Measurements from ENCODE around the gene DOCK6.

DNA sequence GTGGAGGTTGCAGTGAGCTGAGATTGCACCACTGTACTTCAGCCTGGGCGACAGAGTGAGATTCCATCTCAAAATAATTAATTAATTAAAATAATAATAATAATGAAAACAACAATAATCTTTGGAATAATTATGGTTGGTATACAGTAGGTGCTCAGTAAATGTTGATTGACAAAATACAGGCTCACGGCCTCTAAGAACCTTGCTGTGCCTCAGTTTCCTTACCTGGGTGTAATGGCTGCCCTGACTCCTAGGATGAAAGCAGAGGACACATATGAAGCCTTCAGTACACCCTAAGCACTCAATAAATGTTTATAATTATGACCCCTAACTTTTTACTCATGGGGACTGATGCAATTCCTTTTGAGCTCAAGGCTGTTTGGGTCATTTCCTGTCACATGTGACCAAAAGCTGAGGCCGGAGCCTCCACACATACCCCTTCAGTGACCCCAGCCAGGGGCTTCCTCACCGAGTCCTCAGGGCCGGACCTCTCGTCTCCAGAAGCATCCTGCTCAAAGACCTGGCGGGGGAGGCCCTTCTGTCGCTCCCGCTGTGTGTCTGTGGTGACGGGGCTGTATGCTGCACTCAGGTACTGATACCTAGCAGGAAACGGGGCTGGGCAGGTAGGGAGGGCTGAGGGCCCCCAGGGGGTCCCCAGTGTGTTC lies 10.5 kb downstream of the DOCK6 start:
- TF ChIP-seq, protein P1, sequence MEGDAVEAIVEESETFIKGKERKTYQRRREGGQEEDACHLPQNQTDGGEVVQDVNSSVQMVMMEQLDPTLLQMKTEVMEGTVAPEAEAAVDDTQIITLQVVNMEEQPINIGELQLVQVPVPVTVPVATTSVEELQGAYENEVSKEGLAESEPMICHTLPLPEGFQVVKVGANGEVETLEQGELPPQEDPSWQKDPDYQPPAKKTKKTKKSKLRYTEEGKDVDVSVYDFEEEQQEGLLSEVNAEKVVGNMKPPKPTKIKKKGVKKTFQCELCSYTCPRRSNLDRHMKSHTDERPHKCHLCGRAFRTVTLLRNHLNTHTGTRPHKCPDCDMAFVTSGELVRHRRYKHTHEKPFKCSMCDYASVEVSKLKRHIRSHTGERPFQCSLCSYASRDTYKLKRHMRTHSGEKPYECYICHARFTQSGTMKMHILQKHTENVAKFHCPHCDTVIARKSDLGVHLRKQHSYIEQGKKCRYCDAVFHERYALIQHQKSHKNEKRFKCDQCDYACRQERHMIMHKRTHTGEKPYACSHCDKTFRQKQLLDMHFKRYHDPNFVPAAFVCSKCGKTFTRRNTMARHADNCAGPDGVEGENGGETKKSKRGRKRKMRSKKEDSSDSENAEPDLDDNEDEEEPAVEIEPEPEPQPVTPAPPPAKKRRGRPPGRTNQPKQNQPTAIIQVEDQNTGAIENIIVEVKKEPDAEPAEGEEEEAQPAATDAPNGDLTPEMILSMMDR (IDR thresholded peaks at IDR 0.05 in 2 of 3, conservative IDR thresholded peaks at IDR 0.05 in 1 of 3; ENCODE audit: control insufficient read depth in 2 of 3, extremely low read depth in 1 of 3, insufficient read depth in 1 of 3, low read depth in 3 of 3, low read length in 3 of 3): no peak
- TF ChIP-seq EZH2 (IDR thresholded peaks at IDR 0.05; ENCODE audit: borderline replicate concordance, control insufficient read depth, low read depth, low read length) (no peak), RAD21 (IDR thresholded peaks at IDR 0.05; ENCODE audit: insufficient read depth, low read depth, low read length) (no peak), POLR2A (IDR thresholded peaks at IDR 0.05; ENCODE audit: low read depth, low read length) (no peak), TCF12 (IDR thresholded peaks at IDR 0.05; ENCODE audit: low read depth, low read length) (no peak), YY1 (IDR thresholded peaks at IDR 0.05; ENCODE audit: low read depth, low read length) (no peak), PML (IDR thresholded peaks at IDR 0.05; ENCODE audit: low read length) (no peak)
